GM19239 (cell line): ENCODE results near the gene TAB2.
"Not testable (repeated sequence)": the region's sequence is repeated elsewhere in the genome, so short reads cannot be mapped to it uniquely, and the experiment has no call there.

ENCODE experiments used
- DNase-seq: peaks from one replicate; pipeline ENCODE4 v3.0.0; 2011; ENCODE audit warnings: low spot score; ENCODE audit not compliant: insufficient read length
- FAIRE-seq: peaks from 2 replicates; lab custom pipeline; 2011; peaks lifted over from hg19 to GRCh38; lab: Jason Lieb, UNC

TAB2 gene

DNA sequence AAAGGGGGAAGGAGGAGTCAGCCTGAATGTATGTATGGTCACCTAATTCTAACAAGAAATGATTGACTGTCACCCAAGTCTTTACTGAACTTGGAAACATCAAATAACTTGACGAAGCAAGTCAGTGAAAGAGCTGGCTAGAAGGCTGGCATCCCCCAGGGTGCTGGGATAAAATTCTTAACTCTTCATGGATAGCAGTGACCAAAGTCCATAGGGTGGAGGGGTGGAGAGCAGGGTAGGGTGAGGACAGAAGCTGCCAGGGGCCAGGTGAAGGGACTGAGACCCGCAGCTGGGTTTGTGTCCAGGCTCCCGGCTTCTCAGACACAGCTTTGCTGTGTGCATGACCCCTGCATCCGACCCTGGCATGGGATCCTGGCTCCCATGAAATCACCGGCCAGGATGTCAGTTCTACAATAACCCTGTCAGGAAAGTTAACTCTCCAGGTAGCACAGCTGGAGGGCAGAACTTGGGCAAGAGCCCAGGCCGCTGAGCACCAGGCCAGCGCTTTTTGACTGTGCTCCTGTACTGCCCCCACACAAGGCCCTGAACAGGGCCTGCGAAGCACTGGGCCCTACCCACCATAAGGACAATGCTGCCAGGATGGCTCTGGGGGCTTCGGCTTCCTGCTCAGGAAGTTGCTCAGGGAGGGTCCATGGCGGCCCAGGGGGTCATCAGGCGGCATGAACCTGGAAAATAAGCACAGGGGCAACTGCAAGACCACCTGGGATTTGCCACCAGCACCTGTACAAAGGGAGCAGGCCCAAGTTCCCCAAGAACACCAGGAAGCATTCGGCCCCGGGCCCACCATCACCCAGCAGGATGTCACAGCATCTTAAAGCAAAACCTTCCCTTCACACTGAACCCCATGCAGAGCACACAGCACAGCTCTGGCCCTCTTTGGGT lies 134.8 kb downstream of the TAB2 start:
- DNase-seq (no peak), FAIRE-seq (no peak)

- FAIRE-seq: no peak
- DNase-seq: no peak
Measured at GRCh38 chr6:149453597-149454345, 136.3 kb downstream of the TAB2 start.

- no peak for DNase-seq
- no peak for FAIRE-seq
Measured at GRCh38 chr6:149454346-149454848, 136.9 kb downstream of the TAB2 start.

DNA sequence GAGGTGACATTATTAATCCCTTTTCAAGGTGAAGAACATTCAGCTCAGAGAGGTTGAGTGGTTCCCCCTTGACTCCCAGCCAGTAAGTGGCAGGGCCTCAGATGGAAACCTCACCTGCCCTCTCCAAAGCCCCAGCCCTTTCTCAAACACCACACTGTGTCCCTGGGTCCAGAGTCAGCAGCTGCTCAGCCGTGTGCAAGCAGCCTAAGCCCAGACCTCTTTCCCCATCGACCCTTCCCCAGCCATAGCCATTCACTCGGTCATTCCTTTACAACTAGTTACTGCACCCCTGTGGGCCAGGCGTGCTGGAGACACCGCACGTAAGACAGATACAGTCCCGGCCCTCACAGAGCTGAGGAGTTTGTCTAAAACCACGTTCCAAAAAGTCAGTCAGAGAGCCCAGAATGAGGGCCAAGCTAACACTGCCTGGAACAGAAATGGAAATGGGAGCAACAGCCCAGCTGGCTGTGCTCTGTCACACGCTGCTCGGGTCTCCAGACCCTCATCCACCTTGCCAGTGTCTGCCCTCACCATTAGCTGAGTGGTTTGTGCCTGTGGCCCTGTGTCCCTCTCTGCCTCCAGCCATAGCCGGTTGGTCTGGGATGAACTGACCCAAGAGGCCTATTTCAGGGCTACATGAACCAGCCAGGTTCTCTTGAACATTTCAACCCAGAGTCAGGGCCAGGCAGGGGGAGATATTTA lies 137.7 kb downstream of the TAB2 start:
- DNase-seq: no peak
- FAIRE-seq: no peak

- DNase-seq: no peak
- no peak for FAIRE-seq
Measured at GRCh38 chr6:149456311-149457021, 139.0 kb downstream of the TAB2 start.

GRCh38 chr6:149457316-149457884 lies 139.9 kb downstream of the TAB2 start:
- DNase-seq (no peak), FAIRE-seq (no peak)

- FAIRE-seq (no peak), DNase-seq (no peak)
Measured at GRCh38 chr6:149458196-149458595, 140.7 kb downstream of the TAB2 start.

- DNase-seq (no peak), FAIRE-seq (no peak)
Measured at GRCh38 chr6:149458806-149459205, 141.3 kb downstream of the TAB2 start.

DNA sequence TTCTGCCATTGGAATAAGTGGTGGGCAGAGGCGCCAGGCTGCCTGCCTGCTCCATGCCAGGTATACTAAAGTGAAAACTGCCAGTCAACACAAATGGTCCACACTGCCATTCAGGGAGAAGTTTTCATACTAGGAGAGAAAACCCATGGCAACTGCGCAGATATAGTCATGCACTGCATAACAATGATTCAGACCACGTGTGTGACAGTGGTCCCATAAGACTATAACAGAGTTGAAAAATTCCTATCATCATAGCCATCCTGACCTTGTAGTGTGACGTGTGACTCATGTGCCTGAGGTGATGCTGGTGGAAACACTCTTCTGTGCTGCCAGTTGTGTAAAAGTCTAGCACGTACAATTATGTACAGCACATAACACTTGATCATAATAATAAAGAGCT lies 142.2 kb downstream of the TAB2 start:
- FAIRE-seq (no peak), DNase-seq (no peak)

DNA sequence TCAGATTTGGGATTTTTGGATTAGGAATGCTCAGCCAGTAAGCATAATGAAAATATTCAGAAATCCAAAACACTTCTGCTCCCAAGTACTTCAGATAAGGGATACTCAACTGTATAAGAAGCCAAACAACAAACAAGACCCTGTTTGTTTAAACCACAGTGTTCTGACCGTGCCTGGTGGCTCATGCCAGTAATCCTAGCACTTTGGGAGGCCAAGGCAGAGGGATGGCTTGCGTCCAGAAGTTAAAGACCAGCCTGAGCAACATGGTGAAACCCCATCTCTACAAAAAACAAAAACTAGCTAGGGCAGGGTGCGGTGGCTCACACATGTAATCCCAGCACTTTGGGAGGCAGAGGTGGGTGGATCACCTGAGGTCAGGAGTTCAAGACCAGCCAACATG lies 142.7 kb downstream of the TAB2 start:
- not testable (repeated sequence) for DNase-seq, FAIRE-seq
